K562 (cell line): ENCODE measurements around the gene WDR35.

Source experiments
- CBFB ChIP-seq: sonication (generic); formaldehyde crosslinking; IDR thresholded peaks from 2 replicates; pipeline ENCODE4 v1.4.0; 2020; ENCODE audit warnings: mild to moderate bottlenecking, missing genetic modification reagents
- CTCF ChIP-seq, 3 experiments: IDR thresholded peaks in 2 of 3; conservative IDR thresholded peaks in 1 of 3; 2 replicates each; pipeline ENCODE4 v1.5.1; 2011 to 2012; ENCODE audit warnings: low read length in 3 of 3, mild to moderate bottlenecking in 3 of 3, control low read depth in 2 of 3, improper control_type of control experiment in 1 of 3, inconsistent platforms in 1 of 3, low read depth in 1 of 3, mixed read lengths in 1 of 3, moderate library complexity in 1 of 3; ENCODE audit not compliant: insufficient read depth in 2 of 3
- NFIC ChIP-seq: fragments of 450-650 bp; IDR thresholded peaks from 2 replicates; pipeline ENCODE4 v1.6.1; 2017; ENCODE audit warnings: mild to moderate bottlenecking, inconsistent platforms
- NR0B1 ChIP-seq: fragments of 450-650 bp; IDR thresholded peaks from one replicate; pipeline ENCODE4 v1.6.1; 2018; ENCODE audit warnings: mild to moderate bottlenecking, moderate library complexity; ENCODE audit not compliant: partially characterized antibody
- SIX5 ChIP-seq, 2 experiments: IDR thresholded peaks; 2 replicates each; pipeline ENCODE4 v1.6.1; 2011; ENCODE audit warnings: low read length in 2 of 2, borderline replicate concordance in 1 of 2, low read depth in 1 of 2, mild to moderate bottlenecking in 1 of 2, moderate library complexity in 1 of 2; ENCODE audit not compliant: insufficient read depth in 1 of 2
- THAP12 ChIP-seq: fragments of 250-450 bp; sonication (Bioruptor Pico); IDR thresholded peaks from 2 replicates; pipeline ENCODE4 v1.9.0; 2021; ENCODE audit warnings: mild to moderate bottlenecking, inconsistent platforms
- ZBTB43 ChIP-seq: sonication (generic); formaldehyde crosslinking; IDR thresholded peaks from 2 replicates; pipeline ENCODE4 v1.8.0; 2023; ENCODE audit warnings: mild to moderate bottlenecking, missing genetic modification reagents
- ZNF184 ChIP-seq: sonication (generic); formaldehyde crosslinking; IDR thresholded peaks from 2 replicates; pipeline ENCODE4 v1.5.0; 2020; ENCODE audit warnings: missing genetic modification reagents
- TF ChIP-seq, protein P1 (sequence below), 2 experiments: fragments of 450-650 bp; conservative IDR thresholded peaks; 2 replicates each; pipeline ENCODE4 v1.6.1; 2017; ENCODE audit warnings: mild to moderate bottlenecking in 2 of 2, moderate library complexity in 2 of 2
- TF ChIP-seq, protein P2 (sequence below): fragments of 250-450 bp; sonication (Bioruptor Pico); IDR thresholded peaks from 2 replicates; pipeline ENCODE4 v1.5.0; 2021

DNA sequence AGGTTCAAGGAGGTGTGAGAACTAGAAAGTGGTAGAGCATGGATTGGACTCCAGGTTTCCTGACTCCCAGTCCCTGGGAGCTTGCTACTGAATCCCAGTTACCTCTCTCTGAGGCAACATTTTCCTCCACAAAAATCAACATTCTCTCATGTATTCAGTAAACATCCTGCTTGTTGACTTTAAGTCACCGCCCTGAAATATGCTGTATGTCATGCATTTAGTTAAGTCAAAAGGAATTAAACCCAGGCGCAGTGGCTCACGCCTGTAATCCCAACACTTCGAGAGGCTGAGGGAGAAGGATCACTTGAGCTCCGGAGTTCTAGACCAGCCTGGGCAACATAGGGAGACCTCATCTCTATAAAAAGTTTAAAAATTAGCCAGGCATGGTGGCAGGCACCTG is 18.8 kb upstream of the WDR35 start:
- TF ChIP-seq SIX5 (IDR thresholded peaks at IDR 0.05; ENCODE audit: borderline replicate concordance in 1 of 2, insufficient read depth in 1 of 2, low read depth in 1 of 2, low read length in 2 of 2) (no peak), NR0B1 (no peak), ZBTB43 (no peak), ZNF184 (CRISPR knock-in tag) (no peak), CTCF (IDR thresholded peaks at IDR 0.05 in 2 of 3, conservative IDR thresholded peaks at IDR 0.05 in 1 of 3; ENCODE audit: insufficient read depth in 2 of 3, low read depth in 1 of 3, low read length in 3 of 3) (no peak), NFIC (no peak), CBFB (CRISPR knock-in tag) (no peak), THAP12 (CRISPR knock-in tag) (no peak)
- TF ChIP-seq, protein P1, sequence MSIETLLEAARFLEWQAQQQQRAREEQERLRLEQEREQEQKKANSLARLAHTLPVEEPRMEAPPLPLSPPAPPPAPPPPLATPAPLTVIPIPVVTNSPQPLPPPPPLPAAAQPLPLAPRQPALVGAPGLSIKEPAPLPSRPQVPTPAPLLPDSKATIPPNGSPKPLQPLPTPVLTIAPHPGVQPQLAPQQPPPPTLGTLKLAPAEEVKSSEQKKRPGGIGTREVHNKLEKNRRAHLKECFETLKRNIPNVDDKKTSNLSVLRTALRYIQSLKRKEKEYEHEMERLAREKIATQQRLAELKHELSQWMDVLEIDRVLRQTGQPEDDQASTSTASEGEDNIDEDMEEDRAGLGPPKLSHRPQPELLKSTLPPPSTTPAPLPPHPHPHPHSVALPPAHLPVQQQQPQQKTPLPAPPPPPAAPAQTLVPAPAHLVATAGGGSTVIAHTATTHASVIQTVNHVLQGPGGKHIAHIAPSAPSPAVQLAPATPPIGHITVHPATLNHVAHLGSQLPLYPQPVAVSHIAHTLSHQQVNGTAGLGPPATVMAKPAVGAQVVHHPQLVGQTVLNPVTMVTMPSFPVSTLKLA (conservative IDR thresholded peaks at IDR 0.05) = no peak
- TF ChIP-seq, protein P2, sequence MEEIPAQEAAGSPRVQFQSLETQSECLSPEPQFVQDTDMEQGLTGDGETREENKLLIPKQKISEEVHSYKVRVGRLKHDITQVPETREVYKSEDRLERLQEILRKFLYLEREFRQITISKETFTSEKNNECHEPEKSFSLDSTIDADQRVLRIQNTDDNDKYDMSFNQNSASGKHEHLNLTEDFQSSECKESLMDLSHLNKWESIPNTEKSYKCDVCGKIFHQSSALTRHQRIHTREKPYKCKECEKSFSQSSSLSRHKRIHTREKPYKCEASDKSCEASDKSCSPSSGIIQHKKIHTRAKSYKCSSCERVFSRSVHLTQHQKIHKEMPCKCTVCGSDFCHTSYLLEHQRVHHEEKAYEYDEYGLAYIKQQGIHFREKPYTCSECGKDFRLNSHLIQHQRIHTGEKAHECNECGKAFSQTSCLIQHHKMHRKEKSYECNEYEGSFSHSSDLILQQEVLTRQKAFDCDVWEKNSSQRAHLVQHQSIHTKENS = no peak
